Measurements from ENCODE around the gene PCDHGA1. TPM values are rescaled to one million over a fixed set of nuclear protein-coding genes. Genes with fewer than 3 reads are reported as not detected.

The PCDHGA1 gene
- total RNA-seq, 1 experiment from 2014 or later: 0.56 TPM

DNA sequence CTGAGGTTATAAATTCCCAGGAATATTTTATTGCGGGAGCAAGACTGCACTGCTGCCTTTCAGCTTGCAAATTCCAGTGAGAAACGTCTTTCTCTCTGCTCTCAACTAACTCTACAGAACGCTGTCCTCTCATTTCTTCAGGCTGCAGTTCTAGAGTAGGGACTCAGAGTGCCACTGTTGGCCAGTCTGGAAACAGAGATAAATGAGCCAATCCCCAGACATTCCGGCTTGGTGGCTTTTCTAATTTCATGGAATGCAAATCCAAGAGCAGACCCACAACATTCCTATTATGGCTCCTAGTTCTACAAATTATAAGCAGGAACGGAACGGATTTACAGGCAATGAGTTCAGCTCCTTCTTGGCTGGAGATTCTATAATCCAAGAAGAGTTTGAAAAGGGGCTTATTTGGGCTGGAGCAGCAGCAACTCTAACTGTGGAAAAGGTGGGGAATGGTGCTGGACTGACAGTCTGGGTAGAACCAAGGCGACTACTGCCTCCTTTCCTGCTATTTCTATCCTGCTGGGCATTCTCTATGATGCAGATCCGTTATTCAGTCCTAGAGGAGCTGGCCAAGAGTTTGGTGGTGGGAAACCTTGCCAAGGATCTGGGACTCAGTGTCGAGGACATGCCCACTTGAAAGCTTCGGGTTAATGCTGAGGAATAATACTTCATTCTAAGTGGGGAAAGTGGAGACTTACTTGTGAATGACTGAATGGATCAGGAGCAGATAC lies 109.3 kb downstream of the PCDHGA1 start:
- Histone ChIP-seq H3K27me3 (no peaks in the 10 kb centered on the region), H3K36me3 (no peaks in the 10 kb centered on the region), H3K9me3 (no peaks in the 10 kb centered on the region), H3K4me3 (no peak overlapping the region)
- no peak for DNase-seq

DNA sequence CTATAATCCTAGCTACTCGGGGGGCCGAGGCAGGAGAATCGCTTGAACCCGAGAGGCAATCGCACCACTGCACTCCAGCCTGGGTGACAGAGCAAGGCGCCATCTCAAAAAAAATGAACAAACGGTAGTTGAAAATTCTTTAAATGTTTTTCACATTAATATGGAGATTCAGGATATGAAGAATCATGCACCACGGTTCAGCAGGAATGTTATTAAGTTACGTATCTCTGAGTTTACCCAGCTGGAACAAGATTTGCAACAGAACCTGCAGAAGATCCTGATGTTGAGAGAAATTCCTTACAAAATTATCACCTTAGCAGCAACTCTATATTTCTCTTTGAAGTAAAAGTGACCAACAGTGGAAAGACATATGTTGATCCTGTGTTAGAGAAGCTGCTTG lies 110.0 kb downstream of the PCDHGA1 start:
- H3K4me3 ChIP-seq: no peak overlapping the region
- DNase-seq: no peak

DNA sequence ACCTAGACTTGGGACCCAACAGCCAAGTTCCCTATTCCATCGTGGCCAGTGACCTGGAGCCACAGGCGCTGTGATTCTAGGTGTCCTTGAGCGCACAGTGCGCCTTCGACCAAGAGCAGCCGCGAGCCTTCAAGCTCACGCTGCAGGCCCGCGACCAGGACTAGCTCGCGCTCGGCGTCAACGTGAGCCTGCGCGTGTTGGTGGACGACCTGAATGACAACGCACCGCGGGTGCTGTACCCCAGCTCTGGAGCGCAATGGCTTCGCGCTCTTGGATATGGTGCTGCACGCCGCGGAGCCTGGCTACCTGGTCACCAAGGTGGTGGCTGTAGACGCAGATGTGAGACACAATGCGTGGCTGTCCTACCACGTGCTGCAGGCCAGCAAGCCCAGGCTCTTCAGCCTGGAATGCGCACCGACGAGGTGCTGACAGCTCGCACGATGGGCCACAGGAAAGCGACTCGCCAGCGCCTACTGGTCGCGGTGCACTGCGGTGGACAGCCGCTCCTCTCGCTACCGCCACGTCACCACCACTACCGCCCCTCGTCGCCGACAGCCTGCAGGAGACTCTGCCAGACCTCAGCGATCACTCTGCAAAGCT lies 111.4 kb downstream of the PCDHGA1 start:
- Histone ChIP-seq H3K4me3 (no peak overlapping the region), H3K27me3 (no peaks in the 10 kb centered on the region), H3K36me3 (no peaks in the 10 kb centered on the region), H3K9me3 (no peaks in the 10 kb centered on the region)
- no peak for DNase-seq

More for the DNA sequence above, 110.0 kb downstream of the PCDHGA1 start:
- Histone ChIP-seq H3K27me3 (no peaks in the 10 kb centered on the region), H3K9me3 (no peaks in the 10 kb centered on the region), H3K36me3 (no peaks in the 10 kb centered on the region)

DNA sequence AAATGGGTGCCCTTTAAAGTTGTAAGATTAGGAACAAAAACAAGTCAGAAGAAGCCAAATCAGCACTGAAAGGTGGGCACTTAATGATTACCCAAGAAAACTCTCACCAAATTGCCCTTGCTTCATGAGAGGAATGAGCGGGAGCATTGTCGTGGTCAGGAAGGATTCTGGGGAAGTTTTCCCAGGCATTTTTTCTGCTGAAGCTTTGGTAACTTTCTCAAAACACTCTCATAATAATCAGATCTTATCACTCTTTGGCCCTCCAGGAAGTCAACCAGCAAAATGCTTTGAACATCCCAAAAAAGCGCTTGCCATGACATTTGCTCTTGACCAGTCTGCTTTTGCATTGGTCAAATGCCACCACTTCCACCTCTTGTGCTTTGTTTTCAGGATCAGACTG lies 135.0 kb downstream of the PCDHGA1 start:
- DNase-seq: no peak
- Histone ChIP-seq H3K4me3 (no peak overlapping the region), H3K9me3 (peaks cover 2% of the 10 kb centered on the region; the same call in 1 of the 2 replicates), H3K27me3 (no peaks in the 10 kb centered on the region), H3K36me3 (no peaks in the 10 kb centered on the region)

DNA sequence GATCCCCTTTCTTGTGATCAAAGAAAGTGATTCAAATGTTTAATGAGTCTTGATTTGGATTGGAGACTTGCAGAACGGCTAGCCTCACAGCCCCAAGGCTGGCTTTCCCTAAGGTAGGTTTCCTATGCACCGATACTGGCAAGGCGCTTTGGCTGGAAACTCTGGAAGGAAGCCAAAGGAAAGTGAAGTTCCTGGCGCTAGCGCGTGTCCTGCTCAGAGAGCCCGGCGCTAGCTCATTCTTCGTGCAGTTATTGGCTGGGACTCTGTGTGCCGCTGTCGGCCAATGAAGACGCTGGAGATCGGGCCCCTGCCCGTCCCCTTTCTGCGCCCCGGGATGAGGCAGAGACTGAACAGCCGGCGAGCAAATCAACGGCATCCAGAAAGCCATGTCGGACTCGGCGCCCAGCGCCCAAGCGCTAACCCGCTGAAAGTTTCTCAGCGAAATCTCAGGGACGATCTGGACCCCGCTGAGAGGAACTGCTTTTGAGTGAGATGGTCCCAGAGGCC lies 145.4 kb downstream of the PCDHGA1 start, which contains the start of gene PCDHGC3:
Gene PCDHGC3, plus strand, starts transcription at position 342 of the 507 bp plus-strand sequence. Its CDS starts 151 bp downstream, at position 493.
- H3K36me3 ChIP-seq: peaks cover 25% of the 10 kb centered on the region

DNA sequence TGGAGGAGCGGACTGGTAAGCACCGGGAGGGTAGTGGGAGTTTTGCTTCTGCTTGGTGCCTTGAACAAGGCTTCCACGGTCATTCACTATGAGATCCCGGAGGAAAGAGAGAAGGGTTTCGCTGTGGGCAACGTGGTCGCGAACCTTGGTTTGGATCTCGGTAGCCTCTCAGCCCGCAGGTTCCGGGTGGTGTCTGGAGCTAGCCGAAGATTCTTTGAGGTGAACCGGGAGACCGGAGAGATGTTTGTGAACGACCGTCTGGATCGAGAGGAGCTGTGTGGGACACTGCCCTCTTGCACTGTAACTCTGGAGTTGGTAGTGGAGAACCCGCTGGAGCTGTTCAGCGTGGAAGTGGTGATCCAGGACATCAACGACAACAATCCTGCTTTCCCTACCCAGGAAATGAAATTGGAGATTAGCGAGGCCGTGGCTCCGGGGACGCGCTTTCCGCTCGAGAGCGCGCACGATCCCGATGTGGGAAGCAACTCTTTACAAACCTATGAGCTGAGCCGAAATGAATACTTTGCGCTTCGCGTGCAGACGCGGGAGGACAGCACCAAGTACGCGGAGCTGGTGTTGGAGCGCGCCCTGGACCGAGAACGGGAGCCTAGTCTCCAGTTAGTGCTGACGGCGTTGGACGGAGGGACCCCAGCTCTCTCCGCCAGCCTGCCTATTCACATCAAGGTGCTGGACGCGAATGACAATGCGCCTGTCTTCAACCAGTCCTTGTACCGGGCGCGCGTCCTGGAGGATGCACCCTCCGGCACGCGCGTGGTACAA lies 146.0 kb downstream of the PCDHGA1 start:
- H3K27me3 ChIP-seq: no peaks in the 10 kb centered on the region
- peak overlapping the region; percentile 63 for H3K4me3 ChIP-seq
- DNase-seq: peak; percentile 83
- peaks cover 30% of the 10 kb centered on the region for H3K36me3 ChIP-seq
- H3K9me3 ChIP-seq: no peaks in the 10 kb centered on the region

More for the DNA sequence above, 145.4 kb downstream of the PCDHGA1 start, which contains the start of gene PCDHGC3:
- peak; percentile 98 for DNase-seq
- Histone ChIP-seq H3K27me3 (no peaks in the 10 kb centered on the region), H3K4me3 (peak within 1 kb of the TSS; percentile 63), H3K9me3 (no peaks in the 10 kb centered on the region)

DNA sequence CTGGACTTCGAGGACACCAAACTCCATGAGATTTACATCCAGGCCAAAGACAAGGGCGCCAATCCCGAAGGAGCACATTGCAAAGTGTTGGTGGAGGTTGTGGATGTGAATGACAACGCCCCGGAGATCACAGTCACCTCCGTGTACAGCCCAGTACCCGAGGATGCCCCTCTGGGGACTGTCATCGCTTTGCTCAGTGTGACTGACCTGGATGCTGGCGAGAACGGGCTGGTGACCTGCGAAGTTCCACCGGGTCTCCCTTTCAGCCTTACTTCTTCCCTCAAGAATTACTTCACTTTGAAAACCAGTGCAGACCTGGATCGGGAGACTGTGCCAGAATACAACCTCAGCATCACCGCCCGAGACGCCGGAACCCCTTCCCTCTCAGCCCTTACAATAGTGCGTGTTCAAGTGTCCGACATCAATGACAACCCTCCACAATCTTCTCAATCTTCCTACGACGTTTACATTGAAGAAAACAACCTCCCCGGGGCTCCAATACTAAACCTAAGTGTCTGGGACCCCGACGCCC lies 146.8 kb downstream of the PCDHGA1 start:
- Histone ChIP-seq H3K27me3 (no peaks in the 10 kb centered on the region), H3K4me3 (peak overlapping the region; percentile 63), H3K36me3 (peaks cover 32% of the 10 kb centered on the region), H3K9me3 (no peaks in the 10 kb centered on the region)
- DNase-seq: no peak

DNA sequence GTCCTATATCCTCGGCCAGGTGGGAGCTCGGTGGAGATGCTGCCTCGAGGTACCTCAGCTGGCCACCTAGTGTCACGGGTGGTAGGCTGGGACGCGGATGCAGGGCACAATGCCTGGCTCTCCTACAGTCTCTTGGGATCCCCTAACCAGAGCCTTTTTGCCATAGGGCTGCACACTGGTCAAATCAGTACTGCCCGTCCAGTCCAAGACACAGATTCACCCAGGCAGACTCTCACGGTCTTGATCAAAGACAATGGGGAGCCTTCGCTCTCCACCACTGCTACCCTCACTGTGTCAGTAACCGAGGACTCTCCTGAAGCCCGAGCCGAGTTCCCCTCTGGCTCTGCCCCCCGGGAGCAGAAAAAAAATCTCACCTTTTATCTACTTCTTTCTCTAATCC lies 147.5 kb downstream of the PCDHGA1 start:
- Histone ChIP-seq H3K9me3 (no peaks in the 10 kb centered on the region), H3K4me3 (peak overlapping the region; percentile 63), H3K36me3 (peaks cover 34% of the 10 kb centered on the region), H3K27me3 (no peaks in the 10 kb centered on the region)
- peak; percentile 34 for DNase-seq

DNA sequence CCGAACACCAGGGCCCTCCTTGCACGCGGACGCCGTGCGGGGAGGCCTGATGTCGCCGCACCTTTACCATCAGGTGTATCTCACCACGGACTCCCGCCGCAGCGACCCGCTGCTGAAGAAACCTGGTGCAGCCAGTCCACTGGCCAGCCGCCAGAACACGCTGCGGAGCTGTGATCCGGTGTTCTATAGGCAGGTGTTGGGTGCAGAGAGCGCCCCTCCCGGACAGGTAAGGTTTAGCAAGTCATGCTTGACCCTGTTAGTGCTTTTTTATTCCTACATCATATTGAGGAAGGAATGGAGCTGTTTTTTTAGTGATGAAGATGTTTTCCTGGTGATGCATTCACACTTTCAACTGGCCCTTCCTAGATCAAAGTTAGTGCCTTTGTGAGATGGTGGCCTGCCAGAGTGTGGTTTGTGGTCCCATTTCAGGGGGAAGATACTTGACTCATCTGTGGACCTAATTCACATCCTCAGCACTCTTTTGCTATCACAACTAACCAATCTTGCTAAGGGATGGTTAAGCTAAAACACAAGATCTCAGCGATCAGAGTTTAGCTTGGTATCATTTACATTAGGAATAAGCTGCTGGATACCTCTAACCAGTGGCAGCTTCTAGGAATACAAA lies 148.1 kb downstream of the PCDHGA1 start:
- Histone ChIP-seq H3K36me3 (peaks cover 38% of the 10 kb centered on the region), H3K9me3 (no peaks in the 10 kb centered on the region), H3K27me3 (no peaks in the 10 kb centered on the region), H3K4me3 (peak overlapping the region; percentile 63)
- peak; percentile 32 for DNase-seq

DNA sequence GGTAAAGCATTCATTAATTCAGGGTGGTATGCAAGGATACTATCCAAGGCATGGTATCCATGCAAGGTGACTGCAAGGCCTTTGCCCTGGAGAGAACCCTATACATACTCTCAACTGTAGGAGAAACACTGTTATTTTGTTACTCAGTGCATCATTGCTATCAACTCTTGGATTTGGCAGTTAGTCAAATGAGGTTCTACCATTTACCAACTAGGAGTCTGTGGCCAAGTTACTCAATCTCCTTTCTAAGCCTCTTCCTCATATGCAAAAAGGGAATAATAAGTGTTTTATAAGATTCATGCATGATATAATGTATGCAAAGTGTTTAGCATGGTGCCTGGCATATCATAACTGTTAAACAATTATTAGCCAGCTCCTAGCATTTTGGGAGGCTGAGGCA lies 149.5 kb downstream of the PCDHGA1 start:
- Histone ChIP-seq H3K27me3 (no peaks in the 10 kb centered on the region), H3K9me3 (no peaks in the 10 kb centered on the region), H3K36me3 (peaks cover 47% of the 10 kb centered on the region), H3K4me3 (peak overlapping the region; percentile 63)
- DNase-seq: no peak

DNA sequence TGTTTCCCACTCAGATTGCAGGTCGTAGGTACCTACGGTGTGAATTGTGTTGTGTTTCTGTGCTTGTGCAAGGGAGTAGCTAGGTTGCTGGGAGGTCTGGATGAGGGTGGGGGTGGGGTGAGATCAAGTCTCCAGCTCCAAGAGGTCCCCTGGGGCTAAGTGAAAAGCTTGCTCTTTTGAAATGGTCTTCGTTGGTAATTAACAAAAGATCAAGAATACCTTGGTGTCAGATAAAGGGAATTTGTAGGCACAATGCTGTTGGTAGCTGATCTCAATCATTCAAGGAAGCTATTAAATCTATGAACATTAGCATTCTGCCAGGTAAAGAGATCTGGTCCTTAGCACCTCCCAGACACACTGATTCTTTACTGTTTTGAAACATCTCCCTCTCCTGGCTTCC lies 153.6 kb downstream of the PCDHGA1 start:
- no peak for DNase-seq
- Histone ChIP-seq H3K27me3 (no peaks in the 10 kb centered on the region), H3K9me3 (no peaks in the 10 kb centered on the region), H3K4me3 (no peak overlapping the region), H3K36me3 (peaks cover 68% of the 10 kb centered on the region)

DNA sequence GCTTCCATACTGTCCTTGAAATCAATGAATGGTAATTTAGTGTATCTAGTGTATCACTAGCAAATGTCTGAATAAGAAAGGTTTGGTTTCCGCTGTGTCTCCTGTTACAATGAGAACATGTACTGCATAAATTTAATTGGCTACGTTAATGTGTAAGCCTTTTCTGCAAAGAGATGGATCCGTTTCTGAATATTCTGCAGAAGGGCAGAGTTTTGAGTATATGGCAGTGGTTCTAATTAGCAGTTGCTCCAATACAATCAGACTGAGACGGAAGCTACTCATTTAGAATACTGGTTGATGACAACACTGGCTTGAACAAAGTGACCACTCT lies 154.0 kb downstream of the PCDHGA1 start:
- no peak for DNase-seq
- no peak overlapping the region for H3K4me3 ChIP-seq
- H3K9me3 ChIP-seq: no peaks in the 10 kb centered on the region
- H3K36me3 ChIP-seq: peaks cover 67% of the 10 kb centered on the region
- H3K27me3 ChIP-seq: no peaks in the 10 kb centered on the region

DNA sequence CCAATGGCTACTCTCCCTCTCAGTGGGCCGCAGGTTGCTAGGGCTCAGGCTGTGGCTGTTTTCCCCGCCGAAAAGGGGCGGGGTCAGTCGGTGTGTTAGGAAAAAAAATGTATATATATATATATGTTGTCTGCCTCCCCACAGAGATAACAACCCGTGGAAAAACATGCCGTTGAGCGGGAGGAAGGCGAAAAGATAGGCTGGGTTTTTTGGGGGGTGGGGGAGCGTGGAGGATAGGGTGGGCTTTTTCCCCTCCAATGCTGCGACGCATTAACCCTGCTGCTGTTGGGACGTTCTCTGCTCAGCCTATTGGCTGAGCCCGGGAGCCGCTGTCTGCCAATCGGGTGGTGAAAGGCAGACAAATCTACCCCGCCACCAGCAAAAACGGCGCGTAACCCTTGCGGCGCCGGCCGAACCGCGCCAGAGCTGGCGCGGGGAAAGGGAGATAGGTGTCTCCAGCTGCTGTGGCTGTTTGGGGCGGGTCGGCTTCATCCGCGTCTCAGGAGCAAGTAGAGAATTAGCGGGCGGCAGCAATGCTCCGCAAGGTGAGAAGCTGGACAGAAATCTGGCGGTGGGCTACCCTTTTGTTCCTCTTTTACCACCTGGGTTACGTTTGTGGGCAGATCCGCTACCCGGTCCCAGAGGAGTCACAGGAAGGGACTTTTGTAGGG lies 154.5 kb downstream of the PCDHGA1 start, which contains the start of gene PCDHGC4:
Gene PCDHGC4, plus strand, starts transcription at position 390 of the 671 bp plus-strand sequence. Its CDS starts 144 bp downstream, at position 534.
- Histone ChIP-seq H3K4me3 (no peak within 1 kb of the TSS), H3K27me3 (no peaks in the 10 kb centered on the region), H3K36me3 (peaks cover 67% of the 10 kb centered on the region), H3K9me3 (no peaks in the 10 kb centered on the region)
- no peak for DNase-seq

DNA sequence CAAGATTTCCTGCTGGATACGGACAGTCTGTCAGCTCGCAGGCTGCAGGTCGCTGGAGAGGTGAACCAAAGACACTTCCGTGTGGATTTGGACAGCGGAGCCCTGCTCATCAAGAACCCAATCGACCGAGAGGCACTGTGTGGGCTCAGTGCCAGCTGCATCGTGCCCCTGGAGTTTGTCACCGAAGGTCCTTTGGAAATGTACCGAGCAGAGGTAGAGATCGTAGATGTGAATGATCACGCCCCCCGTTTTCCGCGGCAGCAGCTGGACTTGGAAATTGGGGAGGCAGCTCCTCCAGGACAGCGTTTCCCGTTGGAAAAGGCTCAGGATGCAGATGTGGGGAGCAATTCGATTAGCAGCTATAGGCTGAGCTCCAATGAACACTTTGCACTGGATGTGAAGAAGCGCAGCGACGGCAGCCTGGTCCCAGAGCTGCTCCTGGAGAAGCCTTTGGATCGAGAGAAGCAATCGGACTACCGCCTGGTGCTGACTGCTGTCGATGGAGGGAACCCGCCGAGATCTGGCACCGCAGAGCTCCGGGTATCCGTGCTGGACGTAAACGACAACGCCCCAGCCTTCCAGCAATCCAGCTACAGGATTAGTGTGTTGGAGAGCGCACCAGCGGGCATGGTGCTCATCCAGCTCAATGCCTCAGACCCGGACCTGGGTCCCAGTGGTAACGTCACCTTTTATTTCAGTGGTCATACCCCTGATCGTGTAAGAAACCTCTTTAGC lies 155.2 kb downstream of the PCDHGA1 start:
- no peaks in the 10 kb centered on the region for H3K9me3 ChIP-seq
- DNase-seq: no peak
- H3K27me3 ChIP-seq: no peaks in the 10 kb centered on the region
- H3K4me3 ChIP-seq: no peak overlapping the region
- H3K36me3 ChIP-seq: peaks cover 69% of the 10 kb centered on the region

DNA sequence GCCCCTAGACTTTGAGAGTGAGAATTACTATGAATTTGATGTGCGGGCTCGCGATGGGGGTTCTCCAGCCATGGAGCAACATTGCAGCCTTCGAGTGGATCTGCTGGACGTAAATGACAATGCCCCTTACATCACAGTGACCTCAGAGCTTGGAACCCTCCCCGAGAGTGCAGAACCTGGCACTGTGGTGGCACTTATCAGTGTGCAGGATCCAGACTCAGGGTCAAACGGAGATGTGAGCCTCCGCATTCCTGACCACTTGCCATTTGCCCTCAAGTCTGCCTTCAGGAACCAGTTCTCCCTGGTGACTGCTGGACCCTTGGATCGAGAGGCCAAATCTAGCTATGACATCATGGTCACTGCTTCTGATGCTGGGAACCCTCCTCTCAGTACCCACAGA lies 155.8 kb downstream of the PCDHGA1 start:
- peaks cover 71% of the 10 kb centered on the region for H3K36me3 ChIP-seq
- no peak for DNase-seq
- no peak overlapping the region for H3K4me3 ChIP-seq
- H3K9me3 ChIP-seq: no peaks in the 10 kb centered on the region
- no peaks in the 10 kb centered on the region for H3K27me3 ChIP-seq

All from MG63 (cell line).